H9 (cell line): ENCODE data around the gene SWSAP1. TPM values are rescaled to one million over a fixed set of nuclear protein-coding genes. Genes with fewer than 3 reads are reported as not detected.

Experiments used
- DNase-seq: peaks from one replicate; pipeline ENCODE4 v3.0.0-alpha.2; 2017
- H2AFZ ChIP-seq: one replicate; pipeline ENCODE4 v1.6.1; 2013; ENCODE audit warnings: mild to moderate bottlenecking, low read length, control low read depth, moderate library complexity
- H2AK5ac ChIP-seq: 2 replicates; pipeline ENCODE4 v1.6.1; 2013; ENCODE audit warnings: low read length, control low read depth, mixed read lengths; ENCODE audit not compliant: insufficient read length
- H2BK120ac ChIP-seq: one replicate; pipeline ENCODE4 v1.6.1; 2013; ENCODE audit warnings: low read depth, mild to moderate bottlenecking, low read length, control low read depth, inconsistent platforms; ENCODE audit not compliant: poor library complexity, severe bottlenecking
- H2BK12ac ChIP-seq: 2 replicates; pipeline ENCODE4 v1.6.1; 2013; ENCODE audit warnings: low read length, control low read depth, mixed read lengths, low read depth; ENCODE audit not compliant: insufficient read length
- H2BK15ac ChIP-seq: 2 replicates; pipeline ENCODE4 v1.6.1; 2013; ENCODE audit warnings: low read depth, low read length, control low read depth
- H2BK20ac ChIP-seq: one replicate; pipeline ENCODE4 v1.6.1; 2013; ENCODE audit warnings: low read depth, mild to moderate bottlenecking, low read length, control low read depth, inconsistent platforms; ENCODE audit not compliant: poor library complexity, severe bottlenecking
- H2BK5ac ChIP-seq: 2 replicates; pipeline ENCODE4 v1.6.1; 2013; ENCODE audit warnings: low read length, control low read depth, mixed read lengths; ENCODE audit not compliant: insufficient read length
- H3K14ac ChIP-seq: 2 replicates; pipeline ENCODE4 v1.6.1; 2013; ENCODE audit warnings: low read length, control low read depth; ENCODE audit not compliant: insufficient read depth
- H3K18ac ChIP-seq: 2 replicates; pipeline ENCODE4 v1.6.1; 2013; ENCODE audit warnings: low read depth, mild to moderate bottlenecking, mixed read lengths, low read length, control low read depth; ENCODE audit not compliant: insufficient read length
- H3K23ac ChIP-seq: 2 replicates; pipeline ENCODE4 v1.6.1; 2013; ENCODE audit warnings: low read length, control low read depth, mixed read lengths, low read depth; ENCODE audit not compliant: insufficient read length
- H3K23me2 ChIP-seq: 2 replicates; pipeline ENCODE4 v1.6.1; 2013; ENCODE audit warnings: low read depth, mild to moderate bottlenecking, mixed read lengths, low read length, control low read depth; ENCODE audit not compliant: insufficient read length, poor library complexity, severe bottlenecking
- H3K27ac ChIP-seq: 2 replicates; pipeline ENCODE4 v1.5.1; 2013; ENCODE audit warnings: low read length, control low read depth, mixed read lengths, low read depth; ENCODE audit not compliant: insufficient read length
- H3K27me3 ChIP-seq: 2 replicates; pipeline ENCODE4 v1.6.1; 2013; ENCODE audit warnings: low read length, control low read depth, inconsistent platforms; ENCODE audit not compliant: insufficient read depth
- H3K4ac ChIP-seq: 2 replicates; pipeline ENCODE4 v1.6.1; 2013; ENCODE audit warnings: low read depth, mild to moderate bottlenecking, control low read depth, inconsistent platforms, low read length, moderate library complexity
- H3K4me1 ChIP-seq: 2 replicates; pipeline ENCODE4 v1.6.1; 2013; ENCODE audit warnings: low read length, control low read depth, inconsistent platforms; ENCODE audit not compliant: insufficient read depth
- H3K4me2 ChIP-seq: 2 replicates; pipeline ENCODE4 v1.6.1; 2013; ENCODE audit warnings: low read length, control low read depth, mixed read lengths; ENCODE audit not compliant: insufficient read length, insufficient read depth
- H3K56ac ChIP-seq: 2 replicates; pipeline ENCODE4 v1.6.1; 2013; ENCODE audit warnings: low read depth, mild to moderate bottlenecking, mixed read lengths, low read length, control low read depth; ENCODE audit not compliant: insufficient read length
- H3K79me1 ChIP-seq: 2 replicates; pipeline ENCODE4 v1.6.1; 2013; ENCODE audit warnings: low read depth, mild to moderate bottlenecking, moderate library complexity, low read length, control low read depth, inconsistent platforms; ENCODE audit not compliant: insufficient read depth, poor library complexity, severe bottlenecking
- H3K79me2 ChIP-seq: 2 replicates; pipeline ENCODE4 v1.6.1; 2013; ENCODE audit warnings: low read length, control low read depth, inconsistent platforms; ENCODE audit not compliant: insufficient read depth
- H3K9ac ChIP-seq: 2 replicates; pipeline ENCODE4 v1.6.1; 2013; ENCODE audit warnings: low read length, control low read depth, mixed read lengths; ENCODE audit not compliant: insufficient read length; ENCODE audit errors: extremely low read depth
- H3K9me3 ChIP-seq: one replicate; pipeline ENCODE4 v1.6.1; 2013; ENCODE audit warnings: low read depth, low read length, inconsistent platforms; ENCODE audit not compliant: control insufficient read depth
- H3T11ph ChIP-seq: one replicate; pipeline ENCODE4 v1.6.1; 2013; ENCODE audit warnings: mild to moderate bottlenecking, low read length, control low read depth, inconsistent platforms
- H4K20me1 ChIP-seq: one replicate; pipeline ENCODE4 v1.6.1; 2013; ENCODE audit not compliant: control insufficient read depth, insufficient read length, insufficient read depth
- H4K5ac ChIP-seq: 2 replicates; pipeline ENCODE4 v1.6.1; 2013; ENCODE audit warnings: low read depth, mild to moderate bottlenecking, mixed read lengths, low read length, control low read depth; ENCODE audit not compliant: insufficient read length
- H4K8ac ChIP-seq: replicated peaks from 2 replicates; pipeline ENCODE4 v1.6.1; 2013; ENCODE audit warnings: low read length, control low read depth, mixed read lengths, low read depth; ENCODE audit not compliant: insufficient read length
- H4K91ac ChIP-seq: 2 replicates; pipeline ENCODE4 v1.6.1; 2013; ENCODE audit warnings: low read depth, mild to moderate bottlenecking, moderate library complexity, mixed read lengths, low read length, control low read depth; ENCODE audit not compliant: insufficient read length
- H3K27ac Mint-ChIP-seq, 3 experiments: 2 replicates in 2 of 3; 3 replicates in 1 of 3; pipeline ENCODE4 v1.8.0; 2020 to 2021; ENCODE audit warnings: mixed read lengths in 3 of 3, mild to moderate bottlenecking in 1 of 3, moderate library complexity in 1 of 3
- H3K27me3 Mint-ChIP-seq: 2 replicates; pipeline ENCODE4 v1.8.0; 2021; ENCODE audit warnings: low read depth, mild to moderate bottlenecking, moderate library complexity, mixed read lengths
- H3K36me3 Mint-ChIP-seq, 3 experiments: 2 replicates in 2 of 3; 3 replicates in 1 of 3; pipeline ENCODE4 v1.8.0; 2020 to 2021; ENCODE audit warnings: low read depth in 3 of 3, mixed read lengths in 3 of 3; ENCODE audit not compliant: insufficient read depth in 1 of 3
- H3K4me1 Mint-ChIP-seq, 2 experiments: 2 replicates each; pipeline ENCODE4 v1.8.0; 2020; ENCODE audit warnings: mixed read lengths in 2 of 2
- H3K4me3 Mint-ChIP-seq, 2 experiments: 2 replicates in 1 of 2; 3 replicates in 1 of 2; pipeline ENCODE4 v1.8.0; 2020 to 2021; ENCODE audit warnings: mild to moderate bottlenecking in 2 of 2, mixed read lengths in 2 of 2, moderate library complexity in 1 of 2
- H3K9me3 Mint-ChIP-seq, 2 experiments: 2 replicates in 1 of 2; 3 replicates in 1 of 2; pipeline ENCODE4 v1.8.0; 2020; ENCODE audit warnings: mild to moderate bottlenecking in 2 of 2, mixed read lengths in 2 of 2, moderate library complexity in 1 of 2
- WGBS: extraction: QIAGEN DNeasy Blood & Tissue Kit; methylation state at CpG from one replicate; pipeline ENCODE4 v1.1.7; 2013; ENCODE audit warnings: missing lambda C conversion rate, low lambda C conversion rate, mixed read lengths; ENCODE audit not compliant: insufficient read length; ENCODE audit errors: extremely low coverage; 5-methylcytosine and 5-hydroxymethylcytosine counted together
- long read RNA-seq: library from polyadenylated mRNA; unstranded; transcript quantifications from one replicate; pipeline ENCODE4 v2.0.0, GENCODE V29; 2020
- total RNA-seq: library from RNA; stranded (reverse); gene quantifications from 2 replicates; pipeline ENCODE4 v1.2.1, GENCODE V29; 2021
- TF ChIP-seq, protein P1 (sequence below): fragments of 200-600 bp; sonication (generic); conservative IDR thresholded peaks from 3 replicates; pipeline ENCODE4 v1.8.0; 2021; ENCODE audit warnings: antibody characterized with exemption, mild to moderate bottlenecking

The SWSAP1 gene, protein sequence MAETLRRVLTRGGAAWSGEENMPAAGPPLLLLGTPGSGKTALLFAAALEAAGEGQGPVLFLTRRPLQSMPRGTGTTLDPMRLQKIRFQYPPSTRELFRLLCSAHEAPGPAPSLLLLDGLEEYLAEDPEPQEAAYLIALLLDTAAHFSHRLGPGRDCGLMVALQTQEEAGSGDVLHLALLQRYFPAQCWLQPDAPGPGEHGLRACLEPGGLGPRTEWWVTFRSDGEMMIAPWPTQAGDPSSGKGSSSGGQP
- total RNA-seq = 3.8 and 5.2 TPM in 2 replicates
- long read RNA-seq, transcript SWSAP1-201 (2 exons, 1,684 nt) = major isoform, 19 of 25 reads
- long read RNA-seq, partial matches to known transcripts = 0 of 25 reads
- long read RNA-seq, other reads (novel, unspliced or antisense) = 6 of 25 reads

DNA sequence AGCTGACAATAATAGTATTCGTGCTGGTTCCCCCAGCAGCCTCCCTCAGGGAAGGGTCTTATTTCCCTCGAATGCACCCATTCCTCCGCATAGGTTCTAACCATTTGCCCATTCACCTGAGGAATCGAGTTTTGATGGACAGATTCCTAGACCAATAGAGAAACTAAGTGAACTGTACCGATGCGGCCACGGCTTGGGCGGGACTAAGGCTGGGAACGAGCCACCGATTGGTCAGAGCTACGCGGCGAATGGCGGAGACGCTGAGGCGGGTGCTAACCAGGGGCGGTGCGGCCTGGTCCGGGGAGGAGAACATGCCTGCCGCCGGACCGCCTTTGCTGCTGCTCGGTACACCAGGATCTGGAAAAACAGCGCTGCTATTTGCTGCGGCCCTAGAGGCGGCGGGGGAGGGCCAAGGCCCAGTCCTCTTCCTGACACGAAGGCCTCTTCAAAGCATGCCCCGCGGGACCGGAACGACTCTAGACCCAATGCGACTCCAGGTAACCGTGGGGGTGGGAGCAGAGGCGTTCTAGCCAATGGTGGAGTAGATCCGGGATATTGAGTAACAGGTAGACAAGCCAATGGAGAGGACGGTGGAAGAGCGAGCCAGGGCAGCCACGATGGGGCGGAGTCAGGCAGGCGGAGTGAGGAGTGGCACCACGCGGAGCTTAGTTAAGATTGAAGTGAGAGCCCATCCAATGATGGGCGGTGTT, at the start of gene SWSAP1:
Gene SWSAP1, plus strand, starts transcription at position 234 of the 710 bp plus-strand sequence. Its CDS starts 15 bp downstream, at position 249.
- no peak within 1 kb of the TSS for H2BK15ac ChIP-seq
- DNase-seq = peak; percentile 99
- no peak within 1 kb of the TSS for H2BK12ac ChIP-seq
- H3T11ph ChIP-seq = no peak within 1 kb of the TSS
- H4K91ac ChIP-seq = no peak within 1 kb of the TSS
- H2BK5ac ChIP-seq = no peak within 1 kb of the TSS
- Mint-ChIP-seq H3K27me3 (no peaks in the 10 kb centered on the region), H3K9me3 (no peaks in the 10 kb centered on the region), H3K4me3 (no peak within 1 kb of the TSS), H3K4me1 (peaks cover 6 to 21% of the 10 kb centered on the region in 2 experiments), H3K36me3 (peaks cover 3 to 27% (median 19%) of the 10 kb centered on the region in 3 experiments; a peak in 6 of 7 replicates), H3K27ac (peak within 1 kb of the TSS in 1 of 3 experiments; percentile 68; a peak in 3 of 7 replicates)
- H4K5ac ChIP-seq = no peak within 1 kb of the TSS
- peak within 1 kb of the TSS; percentile 91 for H3K18ac ChIP-seq
- H2AK5ac ChIP-seq = no peak within 1 kb of the TSS
- H3K23ac ChIP-seq = no peak within 1 kb of the TSS
- no peaks in the 10 kb centered on the region for H4K20me1 ChIP-seq
- H3K79me1 ChIP-seq = no peaks in the 10 kb centered on the region
- no peaks in the 10 kb centered on the region for H3K79me2 ChIP-seq
- no peak within 1 kb of the TSS for H4K8ac ChIP-seq
- H2BK120ac ChIP-seq = no peak within 1 kb of the TSS
- H3K4me2 ChIP-seq = peak within 1 kb of the TSS; percentile 69
- H3K4ac ChIP-seq = no peak within 1 kb of the TSS
- H2BK20ac ChIP-seq = no peak within 1 kb of the TSS
- H3K23me2 ChIP-seq = no peaks in the 10 kb centered on the region
- no CpG with 5 or more reads among the region's 44 CpGs for WGBS
- no peaks in the 10 kb centered on the region for H3K4me1 ChIP-seq
- no peak within 1 kb of the TSS for H2AFZ ChIP-seq
- H3K9me3 ChIP-seq = no peaks in the 10 kb centered on the region
- H3K9ac ChIP-seq = peak within 1 kb of the TSS; percentile 76
- TF ChIP-seq, protein P1, sequence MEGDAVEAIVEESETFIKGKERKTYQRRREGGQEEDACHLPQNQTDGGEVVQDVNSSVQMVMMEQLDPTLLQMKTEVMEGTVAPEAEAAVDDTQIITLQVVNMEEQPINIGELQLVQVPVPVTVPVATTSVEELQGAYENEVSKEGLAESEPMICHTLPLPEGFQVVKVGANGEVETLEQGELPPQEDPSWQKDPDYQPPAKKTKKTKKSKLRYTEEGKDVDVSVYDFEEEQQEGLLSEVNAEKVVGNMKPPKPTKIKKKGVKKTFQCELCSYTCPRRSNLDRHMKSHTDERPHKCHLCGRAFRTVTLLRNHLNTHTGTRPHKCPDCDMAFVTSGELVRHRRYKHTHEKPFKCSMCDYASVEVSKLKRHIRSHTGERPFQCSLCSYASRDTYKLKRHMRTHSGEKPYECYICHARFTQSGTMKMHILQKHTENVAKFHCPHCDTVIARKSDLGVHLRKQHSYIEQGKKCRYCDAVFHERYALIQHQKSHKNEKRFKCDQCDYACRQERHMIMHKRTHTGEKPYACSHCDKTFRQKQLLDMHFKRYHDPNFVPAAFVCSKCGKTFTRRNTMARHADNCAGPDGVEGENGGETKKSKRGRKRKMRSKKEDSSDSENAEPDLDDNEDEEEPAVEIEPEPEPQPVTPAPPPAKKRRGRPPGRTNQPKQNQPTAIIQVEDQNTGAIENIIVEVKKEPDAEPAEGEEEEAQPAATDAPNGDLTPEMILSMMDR = no peak
- peak within 1 kb of the TSS; percentile 22 for H3K27ac ChIP-seq
- H3K27me3 ChIP-seq = no peaks in the 10 kb centered on the region
- H3K56ac ChIP-seq = no peak within 1 kb of the TSS
- H3K14ac ChIP-seq = peak within 1 kb of the TSS; percentile 95; the same call in 1 of the 2 replicates
